HG02571 (cell line): Measurements from ENCODE around the gene CAB39L.

ENCODE experiments used
- ATAC-seq: cut with Tn5 transposase; IDR thresholded peaks from one replicate; pipeline ENCODE4 v1.9.1; 2021; ENCODE audit warnings: mild to moderate bottlenecking, moderate library complexity; ENCODE audit not compliant: unreplicated experiment

The CAB39L gene

DNA sequence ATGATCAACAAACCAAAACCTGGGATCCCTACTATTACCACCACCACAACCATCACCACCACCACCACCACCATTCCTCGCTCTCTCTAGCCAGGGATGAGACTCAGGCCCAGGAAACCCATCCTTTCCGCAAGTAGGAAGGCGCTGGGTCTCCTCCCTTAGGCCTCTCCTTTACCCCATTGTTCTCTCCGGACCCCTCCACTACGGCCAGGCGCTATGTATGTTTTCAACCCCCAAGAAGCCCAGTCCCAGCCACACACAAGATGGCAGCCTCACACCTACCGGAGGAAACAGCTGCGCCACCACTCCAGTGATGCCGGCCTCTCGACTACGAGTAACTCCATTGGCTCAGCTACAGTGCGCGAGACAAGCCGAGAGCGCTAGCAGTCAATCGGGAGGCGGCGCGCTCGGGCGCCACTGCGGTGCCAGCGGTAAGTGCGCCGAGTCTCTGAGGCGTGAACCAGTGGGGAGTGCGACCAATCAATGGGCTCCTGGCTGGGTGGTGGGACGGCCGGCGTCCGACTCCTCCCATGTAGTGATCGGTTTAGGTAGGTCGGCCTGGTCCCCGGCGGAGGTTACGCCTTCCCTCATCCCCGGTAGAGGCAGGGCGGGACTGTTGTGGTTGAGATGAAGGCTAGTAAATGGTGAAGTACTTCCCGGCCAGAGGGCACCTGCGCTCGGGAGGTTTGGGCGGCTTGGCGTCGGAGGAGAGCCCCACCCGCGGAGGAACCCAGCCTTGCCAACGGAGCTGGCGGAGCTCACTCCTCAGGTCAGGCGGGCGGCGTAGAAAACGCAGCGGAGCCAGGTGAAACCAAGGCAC, at the start of gene CAB39L, which contains the start of gene SETDB2:
TSS of gene CAB39L (minus strand) at position 361 of the 820 bp plus-strand sequence. CDS start 61,154 bp downstream, outside the sequence.
TSS of gene SETDB2 (plus strand) at position 571 of the 820 bp plus-strand sequence. CDS start 7,620 bp downstream, outside the sequence.
- peak; percentile 94 for ATAC-seq

DNA sequence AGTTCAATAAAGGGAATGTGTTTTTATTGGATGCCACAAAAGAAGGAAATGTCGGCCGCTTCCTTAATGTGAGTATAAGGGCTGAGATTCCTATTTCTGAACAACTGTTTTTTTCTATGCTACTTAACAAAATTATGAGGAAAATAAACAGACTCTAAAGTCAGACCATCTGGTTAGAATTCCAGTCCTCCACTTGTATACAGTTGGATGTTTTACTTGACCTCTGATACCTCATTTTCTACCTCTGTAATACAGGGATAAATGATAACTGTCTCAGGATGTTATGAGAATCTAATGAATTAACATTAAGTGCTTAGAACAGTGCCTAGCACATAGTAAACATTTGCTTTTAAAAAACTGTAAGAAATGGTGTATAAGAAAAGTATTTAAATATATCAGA, 44.7 kb upstream of the CAB39L start:
- no peak for ATAC-seq

DNA sequence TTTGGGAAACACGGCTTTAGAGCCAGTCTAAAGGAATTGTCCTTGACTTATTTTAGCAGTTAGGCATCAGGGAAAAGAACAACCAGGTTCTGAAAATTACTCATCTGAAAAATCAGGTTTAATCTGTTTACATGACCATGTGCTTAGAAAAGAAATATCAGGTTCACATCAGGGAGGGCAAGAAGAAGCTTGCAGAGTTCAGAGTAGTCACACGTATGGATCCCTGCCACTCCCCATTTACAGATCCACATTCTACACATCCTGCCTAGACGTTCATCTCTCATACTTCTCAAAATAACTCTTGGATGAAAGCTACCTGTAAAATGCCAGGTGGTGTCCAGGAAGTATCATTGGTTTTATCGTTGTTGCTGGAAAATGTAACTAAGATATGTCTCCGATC, 37.9 kb upstream of the CAB39L start:
- ATAC-seq, result no peak

DNA sequence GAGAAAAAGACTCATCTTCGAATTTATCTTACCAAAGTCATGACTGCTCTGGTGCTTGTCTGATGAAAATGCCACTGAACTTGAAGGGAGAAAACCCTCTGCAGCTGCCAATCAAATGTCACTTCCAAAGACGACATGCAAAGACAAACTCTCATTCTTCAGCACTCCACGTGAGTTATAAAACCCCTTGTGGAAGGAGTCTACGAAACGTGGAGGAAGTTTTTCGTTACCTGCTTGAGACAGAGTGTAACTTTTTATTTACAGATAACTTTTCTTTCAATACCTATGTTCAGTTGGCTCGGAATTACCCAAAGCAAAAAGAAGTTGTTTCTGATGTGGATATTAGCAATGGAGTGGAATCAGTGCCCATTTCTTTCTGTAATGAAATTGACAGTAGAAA, 32.7 kb upstream of the CAB39L start:
- ATAC-seq, result no peak

DNA sequence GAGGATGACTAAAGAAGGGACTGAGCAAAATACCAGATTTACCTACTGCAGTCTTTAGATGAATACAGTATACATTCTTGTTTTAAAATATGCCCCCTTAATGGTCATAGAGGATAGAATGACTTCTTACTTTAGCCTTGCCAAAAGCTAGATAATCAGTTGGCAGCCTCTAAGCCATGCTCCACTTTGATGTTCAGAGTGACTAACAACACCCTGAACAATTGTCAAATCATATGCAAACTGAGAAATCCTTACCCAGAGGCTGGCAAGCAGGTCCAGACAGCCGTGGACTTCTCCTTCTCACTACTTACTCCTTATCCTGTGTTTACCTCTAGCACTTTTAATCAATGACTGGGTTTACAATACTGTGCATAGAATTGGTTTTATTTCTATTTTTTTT, 28.3 kb upstream of the CAB39L start:
- no peak for ATAC-seq

DNA sequence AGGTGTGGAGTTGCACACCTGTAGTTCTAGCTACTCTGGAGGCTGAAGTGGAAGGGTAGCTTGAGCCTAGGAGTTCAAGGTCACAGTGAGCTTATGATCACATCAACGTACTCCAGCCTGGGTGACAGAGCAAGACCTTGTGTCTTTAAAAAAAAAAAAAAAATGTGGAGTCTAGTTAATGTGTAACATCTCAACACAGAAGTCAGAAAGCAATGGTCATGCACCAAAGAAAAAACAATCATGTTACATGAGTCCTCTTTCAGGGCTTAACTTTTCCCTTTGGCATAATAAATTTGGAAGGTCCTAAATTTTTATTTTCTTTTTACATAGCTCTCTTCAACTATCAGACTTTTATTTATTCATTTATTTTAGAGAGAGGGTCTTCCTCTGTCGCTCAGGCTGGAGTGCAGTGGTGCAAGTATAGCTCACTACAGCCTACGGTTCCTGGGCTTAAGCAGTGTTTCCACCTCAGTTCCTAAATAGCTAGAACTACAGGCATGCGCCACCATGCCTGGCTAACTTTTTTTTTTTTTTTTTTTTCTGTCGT, 22.5 kb upstream of the CAB39L start:
- no peak for ATAC-seq

DNA sequence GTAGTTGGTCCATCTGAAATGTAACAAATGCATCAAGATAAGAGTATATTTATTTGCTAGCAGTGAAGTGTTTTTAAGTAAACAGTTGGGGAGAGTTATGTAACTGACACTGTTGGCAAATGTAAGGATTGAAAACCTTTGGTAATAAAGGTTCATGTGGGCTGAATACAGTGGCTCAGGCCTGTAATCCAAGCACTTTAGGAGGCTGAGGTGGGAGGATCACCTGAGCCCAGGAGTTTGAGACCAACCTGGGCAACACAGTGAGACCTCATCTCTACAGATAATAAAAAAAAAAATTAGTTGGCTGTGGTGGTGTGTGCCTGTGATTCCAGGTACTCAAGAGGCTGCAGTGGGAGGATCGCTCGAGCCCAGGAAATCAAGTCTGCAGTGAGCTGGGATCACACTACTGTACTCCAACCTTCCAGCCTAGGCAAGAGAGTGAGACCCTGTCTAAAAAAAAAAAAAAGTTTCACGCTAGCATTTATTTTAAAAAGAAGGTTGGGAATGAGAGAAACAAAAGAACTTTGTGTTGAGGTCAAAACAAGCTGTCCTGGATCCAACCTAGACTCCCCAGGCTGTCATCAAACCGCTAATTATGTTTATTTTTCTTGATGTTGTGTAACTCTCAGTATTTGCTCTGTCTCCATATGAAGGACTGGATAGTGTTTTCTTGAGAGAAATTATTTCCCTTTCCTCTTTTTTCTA, 20.9 kb upstream of the CAB39L start:
- no peak for ATAC-seq

DNA sequence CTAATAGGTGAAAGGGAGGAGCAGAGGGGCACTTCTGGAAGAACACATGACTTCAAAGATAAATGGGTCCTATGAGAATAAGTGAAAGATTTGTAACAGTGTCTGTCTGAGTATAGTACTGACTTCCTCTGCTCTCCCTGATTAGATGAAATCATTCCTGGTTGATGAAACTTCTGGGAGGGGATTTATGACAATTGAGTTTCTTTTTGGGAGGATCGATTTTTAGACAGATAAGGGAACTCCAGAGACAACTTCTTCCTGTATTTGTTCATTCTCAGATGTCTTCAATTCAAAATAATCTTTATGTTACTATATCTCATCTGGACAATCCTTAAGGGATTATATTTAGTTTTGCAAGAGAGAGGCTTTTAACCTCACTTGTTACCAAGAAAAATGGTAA, 20.2 kb upstream of the CAB39L start:
- ATAC-seq, result no peak

DNA sequence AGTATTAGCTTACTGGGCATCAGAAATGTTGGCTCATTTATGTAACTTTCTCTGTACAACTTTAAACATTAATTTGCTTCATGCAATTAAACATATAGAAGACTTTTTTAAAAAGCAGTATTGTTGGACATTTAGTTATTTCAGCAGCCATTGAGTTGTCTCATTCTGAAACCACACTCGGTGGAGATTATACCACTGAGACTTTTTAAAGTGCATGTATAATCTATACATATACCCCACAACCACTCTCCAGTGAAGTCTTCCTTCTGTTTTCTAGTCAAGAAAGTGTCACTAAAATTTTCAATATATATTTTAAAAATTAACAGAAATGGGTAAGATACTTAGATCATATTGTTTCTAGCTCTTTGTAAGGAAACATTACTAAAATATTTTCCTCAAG, 15.7 kb upstream of the CAB39L start:
- ATAC-seq, result no peak

DNA sequence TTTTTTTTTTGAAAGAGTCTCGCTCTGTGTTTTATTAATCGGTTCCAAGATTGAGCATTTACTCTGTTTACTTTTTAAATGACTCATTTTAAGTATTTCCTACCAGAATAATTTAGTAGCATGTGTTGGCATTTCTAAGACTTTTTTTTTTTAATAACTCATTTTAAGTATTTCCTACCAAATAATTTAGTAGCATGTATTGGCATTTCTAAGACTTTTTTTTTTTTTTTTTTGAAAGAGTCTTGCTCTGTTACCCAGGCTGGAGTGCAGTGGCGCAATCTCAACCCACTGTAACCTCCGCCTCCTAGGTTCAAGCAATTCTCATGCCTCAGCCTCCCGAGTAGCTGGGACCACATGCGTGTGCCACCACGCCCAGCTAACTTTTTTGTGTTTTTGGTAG, 13.4 kb upstream of the CAB39L start:
- no peak for ATAC-seq

DNA sequence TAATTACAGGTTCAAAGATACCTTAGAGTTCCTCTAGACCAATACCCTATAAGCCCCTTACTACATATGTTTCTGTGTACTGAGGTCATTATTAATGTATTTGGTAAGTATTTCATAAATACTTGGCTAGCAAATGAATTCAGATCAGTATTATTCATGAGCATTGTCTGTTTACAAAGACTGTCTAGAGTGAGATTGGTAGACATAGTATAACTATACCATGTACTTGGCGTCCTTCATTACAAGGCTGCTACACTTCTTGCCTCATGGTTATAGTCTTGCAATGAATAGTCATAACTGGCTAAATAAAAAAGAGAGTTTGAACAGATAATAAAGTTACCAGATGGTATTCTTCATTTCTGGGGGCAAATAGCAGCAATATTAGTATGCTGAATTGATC, 12.3 kb upstream of the CAB39L start:
- no peak for ATAC-seq

DNA sequence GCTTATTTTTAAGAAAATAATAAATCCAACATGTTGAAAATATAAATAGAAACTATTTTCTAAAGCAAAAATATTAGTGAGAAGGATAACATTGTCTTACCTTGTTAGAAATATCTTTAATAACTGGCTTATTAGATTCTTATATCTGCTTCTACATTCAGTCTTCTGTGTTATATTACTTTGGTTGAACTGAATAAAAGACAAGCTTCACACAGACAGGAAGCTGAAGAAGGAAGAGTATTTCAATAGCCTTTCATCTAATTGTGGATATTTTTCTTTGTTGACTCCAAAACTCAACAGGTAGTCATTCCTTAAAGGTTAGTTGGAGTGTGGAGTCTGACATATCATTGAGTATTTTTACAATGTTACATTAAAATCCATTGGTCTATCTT, 11.1 kb upstream of the CAB39L start:
- ATAC-seq, result no peak

DNA sequence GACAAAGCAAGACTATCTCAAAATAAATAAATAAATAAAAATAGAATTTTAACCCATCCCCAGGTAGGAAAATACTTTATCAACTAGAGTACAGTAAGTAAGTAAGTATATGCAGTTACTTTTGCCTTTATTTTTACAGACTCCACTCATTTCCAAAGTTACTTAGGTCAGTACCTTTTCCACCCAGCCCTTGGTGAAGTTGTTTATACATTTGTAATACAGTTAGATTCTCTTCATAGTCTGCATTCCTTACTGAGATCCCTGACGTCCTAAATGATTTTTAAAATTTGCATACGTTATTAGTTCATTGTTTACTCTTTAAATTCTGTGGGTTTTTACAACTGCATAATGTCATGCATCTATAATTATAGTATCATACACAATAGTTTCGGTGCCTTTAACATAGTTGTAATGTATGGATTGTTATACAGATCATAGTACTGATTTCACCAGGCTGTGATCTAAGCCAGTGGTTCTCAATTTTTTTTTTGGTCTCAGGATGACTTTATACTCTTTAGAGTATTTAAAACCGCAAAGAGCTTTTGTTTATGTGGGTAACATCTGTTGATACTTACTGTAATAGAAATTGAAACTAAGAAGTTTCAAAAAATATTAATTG, 10.6 kb upstream of the CAB39L start:
- ATAC-seq, result peak; percentile 91

DNA sequence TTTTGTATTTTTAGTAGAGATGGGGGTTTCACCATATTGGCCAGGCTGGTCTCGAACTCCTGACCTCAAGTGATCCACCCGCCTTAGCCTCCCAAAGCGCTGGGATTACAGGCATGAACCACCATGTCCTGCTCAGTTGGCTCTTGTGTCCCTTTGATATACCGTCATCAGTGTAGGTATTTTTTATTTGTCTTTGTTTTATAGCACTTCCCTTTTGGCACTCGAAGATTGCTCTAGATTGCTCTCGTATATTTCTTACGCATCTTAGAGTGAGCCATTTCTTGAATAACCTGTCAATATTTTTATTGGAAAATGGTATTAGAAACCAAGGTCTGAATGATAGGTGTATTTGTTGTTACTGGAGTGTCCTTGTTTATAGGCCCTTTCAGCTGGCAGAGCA, 9.6 kb upstream of the CAB39L start:
- ATAC-seq, result no peak

DNA sequence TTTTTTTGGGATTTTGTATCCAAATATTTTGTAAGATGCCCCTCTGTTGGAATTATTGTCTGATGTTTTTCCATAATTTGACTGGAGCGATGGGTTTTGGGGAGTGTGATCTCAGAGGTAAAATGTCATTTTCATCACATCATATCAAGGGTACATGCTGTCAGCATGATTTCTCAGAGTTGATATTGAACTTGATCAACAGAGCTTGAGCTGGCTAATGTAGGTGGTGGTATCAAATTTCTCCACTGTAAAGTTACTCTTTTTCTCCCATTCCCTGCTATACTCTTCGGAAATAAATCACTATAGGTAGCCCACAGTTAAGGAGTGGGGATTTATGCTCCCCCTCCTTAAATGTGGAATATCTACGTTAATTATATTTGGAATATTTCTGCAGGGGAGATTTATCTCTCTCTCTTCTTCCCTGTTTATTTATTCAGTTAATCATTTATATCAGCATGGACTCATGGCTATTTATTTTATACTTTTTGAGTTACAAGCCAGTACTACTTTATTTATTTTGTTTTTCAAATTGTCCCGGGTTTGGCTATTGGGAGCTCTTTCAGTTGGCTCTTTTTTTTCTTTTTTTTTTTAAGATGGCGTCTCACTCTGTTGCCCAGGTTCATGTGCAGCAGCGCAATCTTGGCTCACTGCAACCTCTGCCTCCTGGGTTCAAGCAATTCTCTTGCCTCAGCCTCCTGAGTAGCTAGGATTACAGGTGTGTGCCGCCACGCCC, 9.0 kb upstream of the CAB39L start:
- no peak for ATAC-seq

DNA sequence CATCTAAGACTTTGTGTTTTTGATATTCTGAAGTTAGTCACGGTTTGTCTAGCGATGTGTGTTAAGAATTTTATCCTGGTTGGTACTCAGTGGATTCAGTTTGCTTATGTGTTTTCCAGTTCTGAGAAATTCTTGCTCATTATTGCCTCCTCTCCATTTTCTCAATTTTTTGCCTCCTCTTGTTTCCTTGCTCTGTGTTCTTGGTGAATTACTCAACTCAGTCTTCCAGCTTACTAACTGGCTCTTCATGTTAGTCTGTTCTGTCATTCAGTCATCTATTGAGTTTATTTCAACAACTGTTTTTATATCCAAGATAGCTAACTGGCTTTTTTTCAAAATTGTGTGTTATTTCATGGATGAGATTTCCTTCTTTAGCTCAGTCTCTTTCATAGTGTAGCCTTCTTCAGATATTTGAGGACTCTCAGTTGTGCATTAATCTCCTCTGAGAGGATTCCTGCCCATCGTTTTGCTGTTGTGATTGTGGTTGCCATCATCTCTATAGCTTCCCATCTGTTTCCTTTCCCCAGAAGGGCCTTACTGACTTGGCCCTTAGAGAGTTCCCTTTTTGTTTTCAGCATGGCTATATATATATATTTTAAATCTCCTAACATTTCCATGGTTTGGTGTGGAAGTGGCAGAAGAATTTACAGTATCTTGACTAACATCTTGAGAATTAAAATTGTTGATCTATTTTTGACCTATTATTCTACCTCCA, 6.4 kb upstream of the CAB39L start:
- ATAC-seq, result no peak

DNA sequence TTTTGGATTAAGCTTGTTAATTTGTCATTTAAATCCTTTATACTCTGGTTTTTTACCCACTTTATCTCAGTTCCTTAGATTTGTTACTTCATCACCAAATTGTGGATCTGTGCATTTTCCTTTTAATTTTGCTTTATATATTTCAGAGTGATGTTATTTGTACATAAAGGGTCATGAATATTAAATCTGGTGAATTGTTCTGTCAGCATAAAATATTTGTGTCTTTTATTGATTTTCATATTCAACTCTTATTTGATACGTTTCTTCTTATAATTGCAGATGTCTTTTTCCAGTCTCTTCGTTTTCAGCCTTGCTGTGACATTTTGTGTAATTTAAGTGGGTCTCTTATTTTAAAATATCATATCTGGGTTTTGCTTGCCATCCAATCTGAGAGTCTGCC, 4.9 kb upstream of the CAB39L start:
- ATAC-seq, result no peak

DNA sequence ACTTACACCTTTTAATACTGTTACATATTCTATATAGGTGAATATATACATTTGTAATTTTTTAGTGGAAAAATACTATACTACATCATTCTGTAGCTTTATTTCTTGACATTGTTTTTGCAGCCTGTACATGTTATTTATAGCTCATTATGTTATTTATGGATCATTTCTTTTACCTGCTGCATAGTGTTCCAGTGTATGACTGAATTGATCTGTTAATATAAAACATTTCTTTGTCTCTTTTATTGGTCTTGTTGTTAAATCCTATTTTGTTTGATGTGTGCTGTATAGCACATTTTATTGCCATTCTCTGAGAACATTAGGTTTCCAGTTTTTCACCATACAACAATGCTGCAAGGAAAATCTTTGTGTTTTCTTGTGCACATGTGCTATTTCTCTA, 2.6 kb upstream of the CAB39L start:
- ATAC-seq, result no peak

DNA sequence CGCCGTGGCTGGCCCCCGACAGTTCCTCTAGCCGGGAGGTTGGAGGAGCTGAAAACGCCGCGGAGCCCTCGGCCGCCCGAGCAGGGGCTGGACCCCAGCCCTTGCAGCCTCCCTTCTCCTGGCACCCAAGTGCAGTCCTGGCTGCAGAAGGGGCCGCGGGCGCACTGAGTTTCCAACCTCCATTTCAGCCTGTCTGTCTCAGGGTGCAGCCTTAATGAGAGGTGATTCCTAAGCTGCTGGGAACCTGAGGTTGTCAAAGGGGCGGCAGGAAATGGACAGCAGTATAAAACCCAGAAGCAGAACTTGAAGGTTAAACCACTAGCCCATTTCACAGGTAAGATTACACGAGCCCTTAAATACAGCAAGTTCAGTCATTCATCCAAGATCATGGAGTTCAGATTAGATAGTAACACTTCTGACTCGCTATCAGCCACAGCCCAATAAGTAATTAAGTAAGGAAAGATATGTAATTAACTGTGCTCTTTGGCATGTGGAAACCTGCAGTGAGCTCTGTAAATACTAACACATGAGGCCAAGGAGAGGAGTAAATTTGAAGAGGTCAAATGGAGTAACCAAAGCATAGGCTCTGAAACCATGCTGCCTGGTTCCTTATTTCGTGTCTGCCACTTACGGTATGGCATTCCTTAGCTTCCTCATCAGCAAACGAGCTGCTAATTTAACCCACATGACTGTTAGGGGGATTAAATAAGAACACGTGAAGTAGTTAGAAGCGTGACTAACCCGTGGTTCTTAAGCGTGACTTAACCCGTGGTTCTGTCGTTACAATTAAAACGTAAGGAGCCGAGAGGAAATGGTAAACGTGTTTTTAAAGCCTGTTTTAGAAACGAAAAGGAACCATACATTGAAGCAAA, 896 bp upstream of the CAB39L start:
- peak; percentile 11 for ATAC-seq
